ENCODE results near the gene PAX9.
A peak's percentile ranks its signal among the peaks of the same experiment; 100 is the strongest.

PAX9 gene

DNA sequence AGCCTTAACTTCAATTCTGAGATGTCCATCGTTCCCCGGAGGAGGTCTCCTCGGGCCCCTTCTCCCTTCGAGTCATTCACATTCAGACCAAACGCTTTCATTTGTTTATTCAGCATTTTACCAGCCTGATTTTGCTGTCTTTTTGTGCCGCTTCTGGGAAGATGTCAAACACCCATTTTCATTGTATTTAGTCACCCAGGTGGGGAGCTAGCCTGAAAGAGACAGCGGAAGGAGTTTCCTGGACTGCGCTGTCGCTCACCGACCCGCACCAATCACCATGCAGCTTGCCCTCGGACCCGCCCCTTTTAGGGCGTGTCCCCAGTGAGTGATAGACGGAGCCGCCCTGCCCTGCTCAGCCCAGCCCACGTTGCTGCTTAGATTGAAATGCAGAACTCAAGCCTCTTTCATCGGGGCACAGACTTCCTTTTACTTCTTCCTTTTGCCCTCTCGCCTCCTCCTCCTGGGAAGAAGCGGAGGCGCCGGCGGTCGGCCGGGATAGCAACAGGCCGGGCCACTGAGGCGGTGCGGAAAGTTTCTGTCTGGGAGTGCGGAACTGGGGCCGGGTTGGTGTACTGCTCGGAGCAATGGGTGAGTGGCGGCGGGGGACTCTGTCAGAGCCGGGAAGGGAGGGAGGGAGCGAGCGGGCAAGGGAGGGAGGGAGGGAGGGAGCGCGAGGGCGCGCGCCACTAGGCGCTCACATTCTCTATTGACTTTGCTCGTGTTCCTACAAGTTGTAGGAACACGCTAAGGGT, at the start of gene PAX9:
Gene PAX9, plus strand, starts transcription at position 355 of the 752 bp plus-strand sequence. Its CDS starts 230 bp downstream, at position 585.
- peak; percentile 92 for DNase-seq

DNA sequence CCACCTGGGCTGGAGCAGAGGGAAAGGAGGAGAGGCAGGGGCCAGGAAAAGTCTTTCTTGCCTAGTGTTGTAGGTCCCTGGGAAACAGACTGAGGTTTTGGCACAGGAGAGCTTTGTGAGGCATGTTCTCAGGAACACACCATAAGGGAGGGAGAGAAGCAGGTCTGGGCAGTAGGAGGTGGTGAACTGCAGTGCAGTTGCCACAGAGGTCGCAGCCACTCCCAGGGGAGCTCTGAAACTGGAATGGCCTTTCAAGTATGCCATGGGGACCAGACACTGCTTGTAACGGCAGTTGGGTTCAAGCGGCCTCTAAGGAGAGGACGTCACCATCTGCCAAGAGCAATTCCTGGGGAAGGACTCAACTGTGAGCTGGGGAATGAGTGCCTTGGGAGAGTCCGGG, 43.8 kb upstream of the PAX9 start:
- DNase-seq = no peak

DNA sequence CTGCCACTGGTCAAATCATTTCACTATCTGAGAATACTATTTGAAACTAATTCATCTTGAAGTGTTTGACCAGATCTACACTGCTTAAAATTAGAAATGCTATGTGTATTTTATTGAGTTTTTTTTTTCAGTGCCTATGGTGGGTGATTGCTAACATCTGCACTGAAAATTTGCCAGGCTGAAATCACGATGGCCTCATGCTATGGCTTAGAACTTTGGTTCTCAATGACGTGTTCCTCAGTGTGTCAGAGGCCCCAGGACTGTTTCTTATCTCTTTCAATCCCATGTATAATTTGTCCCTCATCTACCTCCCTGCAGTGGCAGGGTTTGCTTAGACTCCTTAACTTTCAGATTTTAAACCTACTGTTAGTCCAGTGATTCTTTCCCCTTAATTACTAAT, 43.0 kb upstream of the PAX9 start:
- DNase-seq = no peak

DNA sequence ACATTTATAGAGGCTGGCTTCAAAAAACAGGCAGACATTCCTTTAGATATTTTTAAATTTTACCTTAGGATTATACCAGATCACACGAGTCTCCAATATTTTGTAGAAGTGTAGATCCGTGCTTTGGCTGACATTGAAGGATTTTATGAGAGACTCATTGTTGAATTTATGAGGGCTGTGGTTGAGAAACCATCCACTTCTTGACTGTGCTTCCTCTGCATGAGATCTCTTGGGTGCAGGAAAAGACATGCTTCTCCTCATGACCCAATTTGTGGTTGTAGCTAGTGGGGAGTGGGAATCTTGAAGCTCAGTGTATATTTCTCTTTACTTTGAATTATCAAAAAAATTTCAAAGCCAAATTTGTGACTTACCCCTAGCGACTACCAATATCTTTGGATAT, 42.5 kb upstream of the PAX9 start:
- DNase-seq = no peak

- no peak for DNase-seq
Measured at GRCh38 chr14:36619853-36620252, 41.8 kb upstream of the PAX9 start.

DNA sequence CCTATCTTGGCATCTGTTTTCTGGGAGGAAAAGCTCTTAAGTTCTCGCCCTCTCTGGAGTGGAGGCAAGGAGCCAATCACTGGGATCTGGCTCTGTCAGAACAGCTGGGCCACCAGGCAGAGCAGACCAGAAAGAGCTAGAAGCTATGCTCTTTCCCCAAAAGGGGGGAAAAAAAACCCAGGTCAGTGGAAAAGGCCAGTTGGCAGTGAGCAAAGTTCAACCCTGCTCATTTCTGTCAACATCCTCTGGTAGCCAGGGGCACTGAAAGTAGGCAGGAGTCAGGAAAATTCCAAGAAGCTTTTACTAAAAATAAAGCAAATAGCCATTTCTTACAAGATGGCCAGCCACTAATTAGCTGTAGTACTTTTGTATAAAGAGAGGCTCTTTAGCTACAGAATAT, 36.6 kb upstream of the PAX9 start:
- no peak for DNase-seq

- no peak for DNase-seq
Measured at GRCh38 chr14:36625436-36625835, 36.2 kb upstream of the PAX9 start.

- no peak for DNase-seq
Measured at GRCh38 chr14:36626151-36626550, 35.5 kb upstream of the PAX9 start.

- DNase-seq = no peak
Measured at GRCh38 chr14:36627981-36628380, 33.7 kb upstream of the PAX9 start.

DNA sequence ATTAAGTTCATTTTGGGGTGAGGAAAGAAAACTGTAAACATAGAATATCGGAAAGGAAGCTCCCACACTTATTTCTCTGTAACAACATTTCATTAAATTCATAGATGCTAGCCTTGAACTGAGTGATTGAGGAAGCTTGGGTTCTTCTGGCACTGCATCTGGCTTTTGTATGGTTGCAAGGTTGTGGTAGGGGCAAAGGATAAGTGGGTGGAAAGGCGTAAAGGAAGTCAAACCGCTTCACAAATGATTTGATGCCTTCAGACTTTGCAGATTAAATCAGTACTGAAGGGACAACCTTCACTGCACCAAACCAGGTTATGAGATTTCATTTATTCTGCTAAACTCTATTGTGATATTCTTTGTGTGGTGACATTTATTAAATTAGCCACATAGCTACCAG, 28.1 kb upstream of the PAX9 start:
- DNase-seq = no peak

GRCh38 chr14:36646664-36647416, 14.8 kb upstream of the PAX9 start:
- no peak for DNase-seq

GRCh38 chr14:36647417-36647823, 14.2 kb upstream of the PAX9 start:
- DNase-seq = no peak

GRCh38 chr14:36647824-36648753, 13.6 kb upstream of the PAX9 start:
- DNase-seq = peak; percentile 74

DNA sequence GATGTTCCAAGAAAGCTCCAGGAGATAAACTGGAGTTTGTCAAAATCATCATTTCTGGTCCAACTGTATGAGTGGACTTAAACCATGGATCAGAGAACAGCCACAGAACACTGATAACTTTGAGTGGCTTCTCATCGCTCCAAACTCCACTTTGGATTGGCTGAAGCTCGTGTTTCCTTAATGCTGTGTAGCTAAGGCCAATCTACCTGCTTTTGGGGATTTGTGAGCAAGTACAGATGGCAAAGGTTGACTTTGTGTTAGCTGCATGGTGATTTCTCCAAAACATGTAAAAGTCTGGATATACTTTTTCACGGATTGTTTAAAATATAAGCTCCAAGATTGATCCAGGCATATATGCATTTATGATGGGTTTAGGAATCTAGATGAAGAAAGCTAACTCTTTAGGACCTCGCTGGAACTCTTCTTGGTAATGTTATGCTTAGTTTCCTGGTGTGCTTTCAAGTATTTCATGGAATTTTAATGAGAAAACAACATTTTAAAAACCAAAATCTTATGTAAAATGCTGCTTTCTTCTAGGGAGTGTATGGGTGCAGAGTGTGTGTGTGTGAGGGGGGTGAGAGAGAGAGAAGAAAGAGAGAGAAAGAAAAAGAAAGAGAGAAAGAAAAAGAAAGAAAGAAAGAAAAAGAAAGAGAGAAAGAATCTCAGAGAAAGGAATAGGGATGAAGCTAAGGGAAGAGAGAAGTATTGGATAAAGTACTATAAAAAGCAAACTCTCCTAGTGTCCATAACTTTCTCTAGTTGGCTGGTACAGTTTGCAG, 11.6 kb upstream of the PAX9 start:
- DNase-seq = no peak

DNA sequence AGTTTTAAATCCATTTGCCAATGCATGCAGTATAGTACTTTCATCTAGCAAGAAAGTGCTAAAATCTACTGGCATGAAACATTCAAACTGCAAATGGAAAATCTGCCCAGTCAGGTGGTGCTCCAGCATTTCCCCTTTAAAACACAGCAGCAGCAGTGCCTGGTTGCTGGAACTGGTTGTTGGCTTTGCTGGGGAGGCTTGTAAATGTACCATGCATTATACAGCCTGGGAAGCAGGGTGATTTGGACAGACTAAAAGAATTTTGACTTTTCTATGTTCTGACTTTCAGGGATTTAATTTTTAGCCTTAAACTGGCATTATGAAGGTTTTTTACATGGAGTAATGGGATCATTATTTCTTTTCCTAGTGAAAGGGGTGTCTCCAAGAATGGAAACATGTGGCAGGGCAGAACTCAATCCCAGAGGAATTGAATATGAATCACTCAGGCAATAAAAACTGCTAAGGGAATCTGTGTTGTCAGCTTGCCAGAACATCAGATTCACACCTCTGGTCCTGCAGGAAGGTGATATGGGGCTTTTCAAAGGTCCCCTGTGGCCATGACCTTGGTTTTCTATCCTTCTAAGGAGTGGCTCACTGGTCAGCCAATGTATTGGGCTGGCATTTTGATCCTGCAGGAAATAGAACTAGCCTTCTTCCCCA, 9.0 kb upstream of the PAX9 start:
- DNase-seq = no peak

DNA sequence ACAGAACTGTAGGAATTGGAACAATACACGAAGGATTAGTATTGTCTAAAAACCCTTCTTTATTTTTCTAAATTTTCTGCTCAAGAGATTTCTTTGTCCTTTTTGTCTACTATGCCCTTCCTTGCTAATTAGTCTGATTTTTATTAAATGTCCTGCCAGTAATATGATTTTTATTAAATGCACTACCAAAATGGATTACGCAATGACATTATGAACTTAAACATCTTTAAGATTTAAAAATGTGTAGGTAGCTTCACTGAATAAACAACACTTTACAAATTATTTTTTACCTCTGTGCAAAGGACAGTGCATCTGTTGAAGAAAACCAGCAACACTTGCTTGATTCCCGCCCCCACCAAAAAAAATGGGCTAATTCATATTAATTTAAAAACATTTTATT, 8.2 kb upstream of the PAX9 start:
- DNase-seq = no peak

- DNase-seq = no peak
Measured at GRCh38 chr14:36653962-36654793, 7.5 kb upstream of the PAX9 start.

GRCh38 chr14:36654794-36655381, 6.8 kb upstream of the PAX9 start:
- no peak for DNase-seq

DNA sequence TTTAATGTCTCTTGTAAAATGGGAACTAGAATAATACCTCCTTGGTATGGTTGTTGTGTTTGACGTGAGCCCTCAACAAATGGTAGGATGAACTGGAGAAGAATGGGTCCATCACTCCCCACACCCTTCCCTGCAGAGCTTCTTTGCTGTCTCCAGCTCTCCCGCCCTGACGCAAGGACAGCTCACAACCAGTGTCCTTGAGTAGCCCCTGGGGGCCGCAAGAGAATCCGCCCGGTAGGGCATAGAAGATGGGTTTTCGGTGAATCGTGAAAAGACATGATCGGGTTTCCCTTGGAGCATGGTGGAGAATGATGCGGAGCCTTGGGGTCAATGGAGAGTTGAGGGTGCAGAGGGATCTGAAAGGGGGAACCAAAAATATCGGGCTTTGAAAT, 6.1 kb upstream of the PAX9 start:
- DNase-seq = no peak

DNA sequence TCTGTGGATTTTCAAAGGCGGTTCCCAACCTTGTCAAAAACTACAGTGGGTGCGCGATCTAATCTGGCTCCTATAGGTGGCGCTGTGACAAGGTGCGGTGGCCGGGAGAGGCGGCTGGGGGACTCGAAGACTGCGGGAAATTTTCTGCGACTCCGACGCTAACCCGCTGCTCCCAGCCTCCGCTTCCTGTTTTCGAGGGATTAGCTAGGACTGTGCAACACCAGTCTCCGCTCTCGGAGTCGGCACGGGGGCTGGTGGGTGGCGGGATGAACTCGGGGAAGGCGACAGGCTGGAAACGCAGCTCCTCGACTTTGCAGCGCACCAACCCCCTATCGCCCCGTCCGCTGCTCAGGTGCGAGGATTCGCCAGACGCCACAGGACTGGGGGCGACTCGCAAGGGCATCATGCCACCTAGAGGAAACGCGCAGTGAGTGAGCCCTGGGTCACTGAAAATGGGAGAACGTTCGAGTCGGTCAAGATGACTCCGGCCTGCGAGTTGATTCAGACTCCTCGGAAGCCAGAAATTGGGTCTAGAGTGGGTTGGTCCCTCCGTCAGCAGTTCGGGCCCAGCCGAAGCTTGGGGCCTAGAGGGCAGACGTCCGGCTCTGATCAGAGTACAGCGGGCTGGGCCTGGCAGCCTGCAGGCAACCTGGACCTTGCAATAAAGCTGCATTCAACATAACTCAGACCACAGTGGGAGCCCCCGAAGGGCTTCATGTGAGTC, 5.5 kb upstream of the PAX9 start:
- no peak for DNase-seq
